GM18861 (cell line): ENCODE results near the gene SMARCD1.

Experiments
- ATAC-seq: cut with Tn5 transposase; IDR thresholded peaks from one replicate; pipeline ENCODE4 v1.9.1; 2021; ENCODE audit not compliant: unreplicated experiment

The SMARCD1 gene

GRCh38 chr12:50103767-50104321 is 18.7 kb downstream of the SMARCD1 start, which contains the start of gene GPD1:
Gene GPD1 (plus strand): TSS chr12:50104008. CDS start chr12:50104051, 43 bp downstream.
- ATAC-seq = no peak

- ATAC-seq = no peak
These were observed 19.6 kb downstream of the SMARCD1 start for GRCh38 chr12:50104417-50105366.

GRCh38 chr12:50105913-50106450 is 20.8 kb downstream of the SMARCD1 start:
- ATAC-seq = no peak

GRCh38 chr12:50106907-50107306 is 21.8 kb downstream of the SMARCD1 start:
- ATAC-seq = no peak

- ATAC-seq = no peak
These were observed 22.5 kb downstream of the SMARCD1 start for GRCh38 chr12:50107416-50108268.

GRCh38 chr12:50109319-50109718 is 24.2 kb downstream of the SMARCD1 start:
- no peak for ATAC-seq

GRCh38 chr12:50110127-50110761 is 25.1 kb downstream of the SMARCD1 start:
- ATAC-seq = no peak

- ATAC-seq = no peak
These were observed 25.7 kb downstream of the SMARCD1 start for GRCh38 chr12:50110762-50111351.

- ATAC-seq = no peak
These were observed 26.2 kb downstream of the SMARCD1 start for GRCh38 chr12:50111395-50111692.

- ATAC-seq = peak; percentile 79
These were observed 26.7 kb downstream of the SMARCD1 start, which contains the start of gene COX14 for GRCh38 chr12:50111693-50112455. Gene COX14 (plus strand): TSS chr12:50112236. CDS start chr12:50120044, 7,808 bp downstream.

- ATAC-seq = no peak
These were observed 27.5 kb downstream of the SMARCD1 start for GRCh38 chr12:50112456-50113218.

GRCh38 chr12:50117057-50117622 is 32.0 kb downstream of the SMARCD1 start:
- ATAC-seq = no peak

- ATAC-seq = no peak
These were observed 34.2 kb downstream of the SMARCD1 start for GRCh38 chr12:50119387-50119786.

GRCh38 chr12:50120521-50120920 is 35.4 kb downstream of the SMARCD1 start:
- ATAC-seq = no peak

- no peak for ATAC-seq
These were observed 35.8 kb downstream of the SMARCD1 start for GRCh38 chr12:50120953-50121352.

GRCh38 chr12:50121641-50122040 is 36.5 kb downstream of the SMARCD1 start:
- no peak for ATAC-seq

GRCh38 chr12:50123203-50123602 is 38.1 kb downstream of the SMARCD1 start:
- no peak for ATAC-seq

- ATAC-seq = no peak
These were observed 42.4 kb downstream of the SMARCD1 start for GRCh38 chr12:50127546-50127945.
